Muscle layer of duodenum (tissue), 2 donors: ENCODE results near the gene IL1R2.

ENCODE experiments used
- H3K27ac ChIP-seq: one replicate; pipeline ENCODE4 v1.7.0; 2013; ENCODE audit warnings: mild to moderate bottlenecking, low read length
- H3K27me3 ChIP-seq: one replicate; pipeline ENCODE4 v1.7.0; 2013; ENCODE audit warnings: low read depth, mild to moderate bottlenecking, control low read depth, low read length
- H3K36me3 ChIP-seq, 2 donors: one replicate each; pipeline ENCODE4 v1.7.0; 2013; ENCODE audit warnings: low read length in 2 of 2, control low read depth in 1 of 2, mild to moderate bottlenecking in 1 of 2; ENCODE audit not compliant: insufficient read depth in 2 of 2, control insufficient read depth in 1 of 2
- H3K4me1 ChIP-seq, 2 donors: one replicate each; pipeline ENCODE4 v1.7.0; 2013; ENCODE audit warnings: low read length in 2 of 2, mild to moderate bottlenecking in 2 of 2, control low read depth in 1 of 2, moderate library complexity in 1 of 2; ENCODE audit not compliant: insufficient read depth in 2 of 2, control insufficient read depth in 1 of 2
- H3K4me3 ChIP-seq, 2 donors: one replicate each; pipeline ENCODE4 v1.7.0; 2013; ENCODE audit warnings: low read length in 2 of 2, low read depth in 1 of 2, mild to moderate bottlenecking in 1 of 2
- H3K9me3 ChIP-seq, 2 donors: one replicate each; pipeline ENCODE4 v1.7.0; 2013; ENCODE audit warnings: low read length in 2 of 2, control low read depth in 1 of 2, mild to moderate bottlenecking in 1 of 2; ENCODE audit not compliant: control insufficient read depth in 1 of 2
- donor health status: healthy.

Gene IL1R2

GRCh38 chr2:102025016-102025501 is 33.3 kb downstream of the IL1R2 start:
- H3K36me3 ChIP-seq, result no peaks in the 10 kb centered on the region
- no peaks in the 10 kb centered on the region for H3K9me3 ChIP-seq
- peaks cover 0 to 6% of the 10 kb centered on the region in 2 donors for H3K4me1 ChIP-seq
- no peaks in the 10 kb centered on the region for H3K27me3 ChIP-seq
- H3K27ac ChIP-seq, result peak overlapping the region; percentile 35
- no peak overlapping the region for H3K4me3 ChIP-seq

GRCh38 chr2:102025583-102026267 is 34.0 kb downstream of the IL1R2 start:
- H3K27ac ChIP-seq, result peak overlapping the region; percentile 35
- H3K4me1 ChIP-seq, result peaks cover 0 to 6% of the 10 kb centered on the region in 2 donors
- H3K9me3 ChIP-seq, result no peaks in the 10 kb centered on the region
- no peaks in the 10 kb centered on the region for H3K36me3 ChIP-seq
- no peaks in the 10 kb centered on the region for H3K27me3 ChIP-seq
- no peak overlapping the region for H3K4me3 ChIP-seq

- Histone ChIP-seq H3K4me1 (peaks cover 0 to 6% of the 10 kb centered on the region in 2 donors), H3K27ac (peak overlapping the region; percentile 53), H3K4me3 (no peak overlapping the region), H3K27me3 (no peaks in the 10 kb centered on the region), H3K9me3 (no peaks in the 10 kb centered on the region), H3K36me3 (no peaks in the 10 kb centered on the region)
Observed at GRCh38 chr2:102027036-102027980, 35.5 kb downstream of the IL1R2 start.

- Histone ChIP-seq H3K4me3 (no peak overlapping the region), H3K27me3 (no peaks in the 10 kb centered on the region), H3K36me3 (no peaks in the 10 kb centered on the region), H3K4me1 (peaks cover 5 to 14% of the 10 kb centered on the region in 2 donors), H3K27ac (peak overlapping the region; percentile 53), H3K9me3 (no peaks in the 10 kb centered on the region)
Observed at GRCh38 chr2:102028470-102028869, 36.7 kb downstream of the IL1R2 start.

GRCh38 chr2:102029405-102029804 is 37.6 kb downstream of the IL1R2 start:
- Histone ChIP-seq H3K36me3 (no peaks in the 10 kb centered on the region), H3K27me3 (no peaks in the 10 kb centered on the region), H3K4me1 (peaks cover 6 to 14% of the 10 kb centered on the region in 2 donors), H3K9me3 (no peaks in the 10 kb centered on the region), H3K4me3 (no peak overlapping the region), H3K27ac (no peak overlapping the region)

GRCh38 chr2:102029952-102030351 is 38.2 kb downstream of the IL1R2 start:
- H3K4me3 ChIP-seq, result no peak overlapping the region
- H3K36me3 ChIP-seq, result no peaks in the 10 kb centered on the region
- no peaks in the 10 kb centered on the region for H3K9me3 ChIP-seq
- no peaks in the 10 kb centered on the region for H3K27me3 ChIP-seq
- no peak overlapping the region for H3K27ac ChIP-seq
- peaks cover 6 to 14% of the 10 kb centered on the region in 2 donors for H3K4me1 ChIP-seq

GRCh38 chr2:102030502-102030854 is 38.7 kb downstream of the IL1R2 start:
- Histone ChIP-seq H3K27me3 (no peaks in the 10 kb centered on the region), H3K4me1 (peaks cover 6 to 14% of the 10 kb centered on the region in 2 donors), H3K9me3 (no peaks in the 10 kb centered on the region), H3K36me3 (no peaks in the 10 kb centered on the region), H3K4me3 (no peak overlapping the region), H3K27ac (no peak overlapping the region)

GRCh38 chr2:102030855-102031527 is 39.2 kb downstream of the IL1R2 start:
- H3K27ac ChIP-seq, result no peak overlapping the region
- H3K27me3 ChIP-seq, result no peaks in the 10 kb centered on the region
- no peaks in the 10 kb centered on the region for H3K9me3 ChIP-seq
- no peaks in the 10 kb centered on the region for H3K36me3 ChIP-seq
- H3K4me1 ChIP-seq, result peaks cover 6 to 14% of the 10 kb centered on the region in 2 donors
- no peak overlapping the region for H3K4me3 ChIP-seq

- H3K4me1 ChIP-seq, result peaks cover 6 to 8% of the 10 kb centered on the region in 2 donors
- peak overlapping the region; percentile 64 for H3K27ac ChIP-seq
Observed at GRCh38 chr2:102032368-102033030, 40.7 kb downstream of the IL1R2 start.

GRCh38 chr2:102033031-102033749 is 41.4 kb downstream of the IL1R2 start:
- peaks cover 6 to 8% of the 10 kb centered on the region in 2 donors for H3K4me1 ChIP-seq
- H3K27me3 ChIP-seq, result no peaks in the 10 kb centered on the region
- no peaks in the 10 kb centered on the region for H3K36me3 ChIP-seq
- peak overlapping the region in 1 of 2 donors; percentile 19 for H3K4me3 ChIP-seq
- H3K9me3 ChIP-seq, result no peaks in the 10 kb centered on the region
- H3K27ac ChIP-seq, result peak overlapping the region; percentile 64

More at GRCh38 chr2:102032368-102033030, 40.7 kb downstream of the IL1R2 start:
- no peaks in the 10 kb centered on the region for H3K36me3 ChIP-seq
- no peaks in the 10 kb centered on the region for H3K9me3 ChIP-seq
- no peaks in the 10 kb centered on the region for H3K27me3 ChIP-seq
- H3K4me3 ChIP-seq, result no peak overlapping the region
